ENCODE results near the gene TMPRSS12. TPM values are rescaled to one million over a fixed set of nuclear protein-coding genes. Genes with fewer than 3 reads are reported as not detected.

Gene TMPRSS12, protein sequence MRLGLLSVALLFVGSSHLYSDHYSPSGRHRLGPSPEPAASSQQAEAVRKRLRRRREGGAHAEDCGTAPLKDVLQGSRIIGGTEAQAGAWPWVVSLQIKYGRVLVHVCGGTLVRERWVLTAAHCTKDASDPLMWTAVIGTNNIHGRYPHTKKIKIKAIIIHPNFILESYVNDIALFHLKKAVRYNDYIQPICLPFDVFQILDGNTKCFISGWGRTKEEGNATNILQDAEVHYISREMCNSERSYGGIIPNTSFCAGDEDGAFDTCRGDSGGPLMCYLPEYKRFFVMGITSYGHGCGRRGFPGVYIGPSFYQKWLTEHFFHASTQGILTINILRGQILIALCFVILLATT
- total RNA-seq, result not detected in 2 replicates

DNA sequence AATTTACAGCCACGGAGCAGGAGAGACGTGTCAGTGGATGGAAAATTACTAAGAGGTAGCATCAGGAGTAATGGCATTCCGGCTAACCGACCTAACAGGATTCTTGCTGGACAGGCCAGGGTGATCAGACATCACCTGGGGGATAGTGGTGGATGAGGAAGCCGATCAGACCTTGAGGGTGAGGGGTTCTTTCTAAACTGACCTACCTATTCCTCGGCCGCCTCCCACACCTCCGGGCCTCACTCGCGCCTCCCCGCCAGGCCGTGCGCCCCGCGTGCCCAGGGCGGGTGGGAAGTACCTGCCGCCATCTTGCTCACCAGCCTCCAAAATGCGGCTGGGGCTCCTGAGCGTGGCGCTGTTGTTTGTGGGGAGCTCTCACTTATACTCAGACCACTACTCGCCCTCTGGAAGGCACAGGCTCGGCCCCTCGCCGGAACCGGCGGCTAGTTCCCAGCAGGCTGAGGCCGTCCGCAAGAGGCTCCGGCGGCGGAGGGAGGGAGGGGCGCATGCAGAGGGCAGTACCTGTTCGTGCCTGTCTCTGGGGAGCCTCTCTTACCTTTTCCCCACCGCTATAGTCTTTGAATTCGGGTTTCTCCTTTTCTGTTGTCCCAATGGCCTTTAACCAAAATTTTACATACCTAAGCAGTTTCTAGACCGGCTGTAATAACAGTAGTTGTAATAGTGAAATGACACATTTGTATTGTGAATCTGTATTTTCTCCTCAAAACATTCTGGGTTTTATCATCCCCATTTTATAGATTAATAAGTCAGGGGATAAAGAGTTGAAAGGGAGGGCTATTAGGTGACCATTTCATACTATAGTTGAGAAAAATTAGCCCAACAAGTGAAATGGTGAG, at the start of gene TMPRSS12:
TMPRSS12 (plus strand) TSS at position 290 of the 857 bp plus-strand sequence; CDS start at position 329, 39 bp downstream.

Other genes with a start within 250 kb of the TMPRSS12 start
- gene ATF1, start 78.8 kb upstream of the TMPRSS12 start, total RNA-seq, result 28.6 and 29.1 TPM in 2 replicates
- not detected in 2 replicates for gene HIGD1C, start 109.6 kb downstream of the TMPRSS12 start, total RNA-seq
- gene SLC11A2, start 183.5 kb downstream of the TMPRSS12 start, total RNA-seq, result 67.7 and 72.4 TPM in 2 replicates
- gene LETMD1, start 205.4 kb downstream of the TMPRSS12 start, total RNA-seq, result 39.9 and 43.4 TPM in 2 replicates
- gene CSRNP2, start 240.7 kb downstream of the TMPRSS12 start, total RNA-seq, result 14.4 TPM in 2 replicates

All from aortic smooth muscle cell (primary cell).